Endothelial cell of umbilical vein (primary cell): ENCODE measurements around the gene RGS18. TPM values are rescaled to one million over a fixed set of nuclear protein-coding genes. Genes with fewer than 3 reads are reported as not detected.

Experiments
- BruUV-seq: library from RNA; stranded (reverse); fragments of 400-500 nt; replicated peaks from 2 replicates; lab custom pipeline; 2021; lab: Mats Ljungman, UMichigan
- CTCF ChIA-PET: fragments of 300-600, 350-600 bp; sonication (Branson Sonifier 250); formaldehyde crosslinking; loops from one replicate; lab custom pipeline; 2021; ENCODE audit warnings: antibody characterized with exemption, inconsistent platforms; lab: Charles Lee
- POLR2A ChIA-PET: fragments of 300-600, 350-600 bp; sonication (Branson Sonifier 250); formaldehyde crosslinking; loops from one replicate; lab custom pipeline; 2021; ENCODE audit warnings: antibody characterized with exemption, inconsistent platforms; lab: Charles Lee
- DNase-seq: peaks from one replicate; pipeline ENCODE4 v3.0.0-alpha.2; 2011; ENCODE audit warnings: low read depth, low spot score
- FAIRE-seq: peaks from 2 replicates; lab custom pipeline; 2011; peaks lifted over from hg19 to GRCh38; lab: Jason Lieb, UNC
- H2AFZ ChIP-seq: 2 replicates; pipeline ENCODE4 v1.6.0; 2012; ENCODE audit warnings: low read depth, low read length, control low read depth, inconsistent platforms
- H3K27ac ChIP-seq: 2 replicates; pipeline ENCODE4 v1.5.1; 2011; ENCODE audit warnings: low read depth, mild to moderate bottlenecking, control low read depth, low read length, moderate library complexity; ENCODE audit not compliant: insufficient read depth
- H3K27me3 ChIP-seq, 2 experiments: 2 replicates each; pipeline versions ENCODE4 v1.6.0 to v1.6.1; 2011; ENCODE audit warnings: low read length in 2 of 2, mixed read lengths in 1 of 2; ENCODE audit not compliant: control insufficient read depth in 2 of 2, insufficient read depth in 2 of 2
- H3K36me3 ChIP-seq, 2 experiments: 2 replicates in 1 of 2; 3 replicates in 1 of 2; pipeline ENCODE4 v1.5.1; 2011; ENCODE audit warnings: low read length in 2 of 2, mild to moderate bottlenecking in 1 of 2, moderate library complexity in 1 of 2; ENCODE audit not compliant: control insufficient read depth in 2 of 2, insufficient read depth in 2 of 2; ENCODE audit errors: extremely low read depth in 1 of 2
- H3K4me1 ChIP-seq: 3 replicates; pipeline ENCODE4 v1.5.1; 2011; ENCODE audit warnings: mild to moderate bottlenecking, low read length; ENCODE audit not compliant: control insufficient read depth, insufficient read depth; ENCODE audit errors: extremely low read depth
- H3K4me2 ChIP-seq: 2 replicates; pipeline ENCODE4 v1.6.1; 2011; ENCODE audit warnings: low read length, control low read depth, mixed read lengths; ENCODE audit not compliant: insufficient read depth
- H3K4me3 ChIP-seq, 3 experiments: fragments of 200-600 bp in 1 of 3; sonication (generic), shearing (Covaris generic) in 1 of 3; replicated peaks in 1 of 3; 2 replicates each; pipeline ENCODE4 v1.5.1; 2011 to 2016; ENCODE audit warnings: control low read depth in 3 of 3, low read length in 3 of 3, mild to moderate bottlenecking in 2 of 3, inconsistent platforms in 1 of 3, low read depth in 1 of 3, moderate library complexity in 1 of 3; ENCODE audit not compliant: insufficient read depth in 1 of 3
- H3K79me2 ChIP-seq: 2 replicates; pipeline ENCODE4 v1.6.0; 2012; ENCODE audit warnings: low read length, inconsistent platforms; ENCODE audit not compliant: control insufficient read depth, insufficient read depth
- H3K9ac ChIP-seq: replicated peaks from 2 replicates; pipeline ENCODE3; 2011; ENCODE audit warnings: low read length, control low read depth; ENCODE audit not compliant: insufficient read depth; ENCODE audit errors: extremely low read depth
- H3K9me1 ChIP-seq: replicated peaks from 3 replicates; pipeline ENCODE4 v1.6.0; 2011; ENCODE audit warnings: mild to moderate bottlenecking, low read length; ENCODE audit not compliant: control insufficient read depth, insufficient read depth; ENCODE audit errors: extremely low read depth
- H3K9me3 ChIP-seq: replicated peaks from 2 replicates; pipeline ENCODE4 v1.5.1; 2012; ENCODE audit warnings: low read length, inconsistent platforms; ENCODE audit not compliant: control insufficient read depth, insufficient read depth
- H4K20me1 ChIP-seq: replicated peaks from 2 replicates; pipeline ENCODE3; 2011; ENCODE audit warnings: mild to moderate bottlenecking, low read length; ENCODE audit not compliant: control insufficient read depth, insufficient read depth; ENCODE audit errors: extremely low read depth
- CTCF ChIP-seq, 2 donors: IDR thresholded peaks; 1 replicate in 1 of 2; 2 replicates in 1 of 2; pipeline ENCODE4 v1.5.1; 2011; ENCODE audit warnings: low read length in 2 of 2, mild to moderate bottlenecking in 2 of 2, moderate library complexity in 2 of 2, control low read depth in 1 of 2, inconsistent platforms in 1 of 2, low read depth in 1 of 2; ENCODE audit not compliant: insufficient read depth in 1 of 2; ENCODE audit errors: extremely low read depth in 1 of 2
- EZH2 ChIP-seq: IDR thresholded peaks from 2 replicates; pipeline ENCODE4 v1.6.1; 2012; ENCODE audit warnings: borderline replicate concordance, low read depth, mild to moderate bottlenecking, moderate library complexity, low read length, inconsistent platforms; ENCODE audit not compliant: severe bottlenecking
- FOS ChIP-seq: IDR thresholded peaks from 2 replicates; pipeline ENCODE4 v1.6.1; 2011; ENCODE audit warnings: mild to moderate bottlenecking, low read length, moderate library complexity, borderline replicate concordance; ENCODE audit not compliant: insufficient read depth
- GATA2 ChIP-seq: IDR thresholded peaks from 2 replicates; pipeline ENCODE4 v1.7.0; 2011; ENCODE audit warnings: low read depth, mild to moderate bottlenecking, moderate library complexity, mixed read lengths, low read length; ENCODE audit not compliant: insufficient read length, insufficient read depth
- JUN ChIP-seq: IDR thresholded peaks from 2 replicates; pipeline ENCODE4 v1.6.1; 2011; ENCODE audit warnings: borderline replicate concordance, low read depth; ENCODE audit not compliant: insufficient read length, insufficient read depth
- MAX ChIP-seq: IDR thresholded peaks from 2 replicates; pipeline ENCODE4 v1.6.1; 2011; ENCODE audit not compliant: insufficient read depth, insufficient read length
- MYC ChIP-seq: IDR thresholded peaks from one replicate; pipeline ENCODE4 v1.6.1; 2011; ENCODE audit warnings: mild to moderate bottlenecking, low read depth, low read length
- POLR2A ChIP-seq: IDR thresholded peaks from 2 replicates; pipeline ENCODE4 v1.6.1; 2012; ENCODE audit warnings: low read depth, mild to moderate bottlenecking, control low read depth, low read length
- POLR2AphosphoS5 ChIP-seq: IDR thresholded peaks from 2 replicates; pipeline ENCODE4 v1.6.1; 2012; ENCODE audit warnings: low read depth, mild to moderate bottlenecking, control low read depth, low read length, moderate library complexity; ENCODE audit not compliant: insufficient read depth
- dilution Hi-C: fragments of 300-500 bp; cut with MboI; formaldehyde crosslinking; loops from one replicate; pipeline ENCODE4 v1.15.0; 2019; ENCODE audit warnings: low sequenced_read_pairs; ENCODE audit not compliant: extremely low pct_ligation_motif_present
- intact Hi-C: fragments of 100-400 bp; cut with micrococcal nuclease; formaldehyde crosslinking; loops from one replicate; pipeline ENCODE4 v1.10.0; 2022
- polyA plus RNA-seq, 4 experiments: library from polyadenylated mRNA; depleted of rRNA in 3 of 4; stranded (reverse) in 3 of 4; unstranded in 1 of 4; fragments of >200 nt; gene quantifications; 2 replicates each; pipeline versions ENCODE4 v1.2.1 to v1.2.3, GENCODE V29; 2011 to 2012; ENCODE audit warnings: missing spikeins in 1 of 4
- total RNA-seq: library from RNA; stranded (reverse); gene quantifications from 2 replicates; pipeline ENCODE4 v1.2.3, GENCODE V29; 2021

Gene RGS18
- total and polyA plus RNA-seq, 2 donors (not counting 3 experiments of a cell fraction or from before 2014, with no cell fraction given), result not detected

GRCh38 chr1:192151176-192151575 is 7.1 kb upstream of the RGS18 start:
- Histone ChIP-seq H4K20me1 (no peaks in the 10 kb centered on the region), H3K9me3 (no peaks in the 10 kb centered on the region), H3K4me3 (no peak overlapping the region), H3K9me1 (no peaks in the 10 kb centered on the region), H3K4me1 (peaks cover 4% of the 10 kb centered on the region), H3K4me2 (no peak overlapping the region), H3K36me3 (no peaks in the 10 kb centered on the region), H3K27me3 (no peaks in the 10 kb centered on the region), H3K27ac (no peak overlapping the region), H3K9ac (no peak overlapping the region), H2AFZ (no peak overlapping the region), H3K79me2 (no peaks in the 10 kb centered on the region)
- intact Hi-C loops (no loop called here), dilution Hi-C loops (no loop called here)
- BruUV-seq, result no TSS peak
- no peak for DNase-seq
- FAIRE-seq, result no peak
- POLR2A ChIA-PET, result no interaction called here
- TF ChIP-seq MYC (no peak), POLR2AphosphoS5 (no peak), POLR2A (no peak), FOS (no peak), JUN (no peak), MAX (no peak), CTCF (IDR thresholded peaks at IDR 0.05; ENCODE audit: extremely low read depth in 1 of 2, insufficient read depth in 1 of 2, low read depth in 1 of 2, low read length in 2 of 2) (no peak), EZH2 (no peak), GATA2 (no peak)
- CTCF ChIA-PET, result interaction anchor here (1.4 kb wide), 1 partner anchor 12 kb away, joined by 3 read pairs; no protein-coding TSS in a partner anchor
